Measurements from ENCODE around the gene MAN2B2. TPM values are rescaled to one million over a fixed set of nuclear protein-coding genes. Genes with fewer than 3 reads are reported as not detected.

MAN2B2 gene
- total RNA-seq, result 45.5 and 63.4 TPM in 2 replicates

GRCh38 chr4:6574747-6575502 is at the start of gene MAN2B2:
MAN2B2 (plus strand) TSS chr4:6575189; CDS start chr4:6575211, 22 bp downstream.

DNA sequence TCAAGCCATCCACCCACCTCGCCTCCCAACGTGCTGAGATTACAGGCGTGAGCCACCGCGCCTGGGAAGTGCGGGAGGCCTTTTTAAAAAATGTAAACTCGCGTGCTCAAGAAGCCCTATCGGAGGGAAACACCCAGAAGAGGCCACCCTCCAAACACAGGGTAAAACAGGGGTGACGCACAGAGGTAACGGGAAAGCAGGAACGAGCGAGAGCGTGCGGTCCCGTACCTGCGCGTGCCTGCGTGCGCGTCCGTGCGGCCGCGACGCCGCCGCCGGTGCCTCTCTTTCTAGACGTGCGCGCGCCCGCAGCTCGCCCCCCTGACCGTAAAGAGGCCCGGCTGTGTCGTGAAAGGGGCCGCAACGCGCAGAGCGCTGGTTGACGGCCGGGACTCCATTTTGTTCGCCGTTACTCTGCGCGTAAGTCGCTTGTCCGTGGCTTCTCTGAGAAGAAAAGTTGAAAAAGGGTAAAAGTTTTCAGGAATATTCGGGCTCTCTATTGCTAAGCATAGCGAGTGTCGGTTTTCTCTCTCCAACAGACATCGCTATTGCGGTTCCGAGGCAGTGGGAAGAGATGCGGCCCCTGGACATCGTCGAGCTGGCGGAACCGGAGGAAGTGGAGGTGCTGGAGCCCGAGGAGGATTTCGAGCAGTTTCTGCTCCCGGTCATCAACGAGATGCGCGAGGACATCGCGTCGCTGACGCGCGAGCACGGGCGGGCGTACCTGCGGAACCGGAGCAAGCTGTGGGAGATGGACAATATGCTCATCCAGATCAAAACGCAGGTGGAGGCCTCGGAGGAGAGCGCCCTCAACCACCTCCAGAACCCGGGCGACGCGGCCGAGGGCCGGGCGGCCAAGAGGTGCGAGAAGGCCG is 65.5 kb downstream of the MAN2B2 start, which contains the start of gene MRFAP1:
Gene MRFAP1, plus strand, starts transcription at position 394 of the 872 bp plus-strand sequence. Its CDS starts 178 bp downstream, at position 572.

Other genes starting within 250 kb of the MAN2B2 start
- gene PPP2R2C, start 102.6 kb upstream of the MAN2B2 start, total RNA-seq, result under 0.01 and 0.07 TPM in 2 replicates
- 123 and 132 TPM in 2 replicates for gene MRFAP1, start 65.5 kb downstream of the MAN2B2 start, total RNA-seq
- not detected in 2 replicates for gene S100P, start 118.7 kb downstream of the MAN2B2 start, total RNA-seq
- gene MRFAP1L1, start 134.7 kb downstream of the MAN2B2 start, total RNA-seq, result 34.2 and 40.1 TPM in 2 replicates
- gene BLOC1S4, start 141.0 kb downstream of the MAN2B2 start, total RNA-seq, result 14.1 and 19.9 TPM in 2 replicates
- gene KIAA0232, start 207.5 kb downstream of the MAN2B2 start, total RNA-seq, result 20.3 and 21.1 TPM in 2 replicates